CD14-positive monocyte (primary cell): Measurements from ENCODE around the gene SLC39A1. TPM values are rescaled to one million over a fixed set of nuclear protein-coding genes. Genes with fewer than 3 reads are reported as not detected.
A peak's percentile ranks its signal among the peaks of the same experiment; 100 is the strongest.

Experiments used
- DNase-seq, 3 donors: peaks; one replicate each; pipeline ENCODE4 v3.0.0-alpha.2; 2011 to 2022
- H2AFZ ChIP-seq: 2 replicates; pipeline ENCODE4 v1.6.0; 2012; ENCODE audit warnings: mild to moderate bottlenecking, low read depth, low read length, inconsistent platforms; ENCODE audit not compliant: insufficient read depth, poor library complexity, severe bottlenecking
- H3K27ac ChIP-seq, 2 donors: 1 replicate in 1 of 2; 2 replicates in 1 of 2; pipeline ENCODE4 v1.5.1; 2012 to 2013; ENCODE audit warnings: low read length in 2 of 2, control low read depth in 1 of 2, inconsistent platforms in 1 of 2, low read depth in 1 of 2, mild to moderate bottlenecking in 1 of 2
- H3K27me3 ChIP-seq, 2 donors: one replicate each; pipeline versions ENCODE4 v1.6.0 to v1.6.1; 2011 to 2013; ENCODE audit warnings: low read length in 2 of 2; ENCODE audit not compliant: control insufficient read depth in 2 of 2, insufficient read depth in 2 of 2
- H3K36me3 ChIP-seq, 2 donors: replicated peaks in 1 of 2; 1 replicate in 1 of 2; 2 replicates in 1 of 2; pipeline versions ENCODE4 v1.5.1 to v1.6.1; 2012 to 2013; ENCODE audit warnings: low read length in 2 of 2, control low read depth in 1 of 2, inconsistent platforms in 1 of 2, mild to moderate bottlenecking in 1 of 2; ENCODE audit not compliant: insufficient read depth in 2 of 2, control insufficient read depth in 1 of 2
- H3K4me1 ChIP-seq, 2 donors: 1 replicate in 1 of 2; 2 replicates in 1 of 2; pipeline versions ENCODE4 v1.5.1 to v1.6.1; 2012 to 2013; ENCODE audit warnings: low read length in 2 of 2, control low read depth in 1 of 2, inconsistent platforms in 1 of 2, mild to moderate bottlenecking in 1 of 2, moderate library complexity in 1 of 2; ENCODE audit not compliant: insufficient read depth in 2 of 2, control insufficient read depth in 1 of 2
- H3K4me2 ChIP-seq: replicated peaks from 2 replicates; pipeline ENCODE3; 2012; ENCODE audit warnings: low read length, moderate library complexity, mild to moderate bottlenecking; ENCODE audit not compliant: poor library complexity, severe bottlenecking; ENCODE audit errors: extremely low read depth
- H3K4me3 ChIP-seq, 3 experiments: fragments of 200-600 bp in 1 of 3; sonication (generic) in 1 of 3; replicated peaks in 1 of 3; 1 replicate in 2 of 3; 2 replicates in 1 of 3; pipeline ENCODE4 v1.5.1; 2011 to 2013; ENCODE audit warnings: low read length in 3 of 3, mild to moderate bottlenecking in 3 of 3, control low read depth in 2 of 3, low read depth in 2 of 3, inconsistent platforms in 1 of 3, moderate library complexity in 1 of 3
- H3K79me2 ChIP-seq: 2 replicates; pipeline ENCODE4 v1.6.0; 2012; ENCODE audit warnings: mild to moderate bottlenecking, control low read depth, inconsistent platforms, low read length, moderate library complexity; ENCODE audit not compliant: insufficient read depth
- H3K9ac ChIP-seq: 2 replicates; pipeline ENCODE4 v1.6.0; 2017; ENCODE audit warnings: low read length, mild to moderate bottlenecking; ENCODE audit not compliant: insufficient read depth, poor library complexity, severe bottlenecking
- H3K9me3 ChIP-seq, 2 donors: replicated peaks in 1 of 2; 1 replicate in 1 of 2; 2 replicates in 1 of 2; pipeline versions ENCODE4 v1.5.1 to v1.6.1; 2012 to 2013; ENCODE audit warnings: low read length in 2 of 2, control low read depth in 1 of 2; ENCODE audit not compliant: control insufficient read depth in 1 of 2, insufficient read depth in 1 of 2
- H4K20me1 ChIP-seq: 2 replicates; pipeline ENCODE4 v1.6.0; 2012; ENCODE audit warnings: mild to moderate bottlenecking, low read length, control low read depth, moderate library complexity; ENCODE audit not compliant: insufficient read depth
- H3K27ac Mint-ChIP-seq, 7 donors: one replicate each; pipeline ENCODE4 v1.8.0; 2020; ENCODE audit warnings: mild to moderate bottlenecking in 7 of 7, mixed read lengths in 7 of 7, moderate library complexity in 6 of 7, inconsistent platforms in 2 of 7
- H3K27me3 Mint-ChIP-seq, 3 donors: one replicate each; pipeline ENCODE4 v1.8.0; 2021 to 2022; ENCODE audit warnings: low read depth in 3 of 3, mild to moderate bottlenecking in 3 of 3, mixed read lengths in 3 of 3, moderate library complexity in 3 of 3, inconsistent platforms in 1 of 3
- H3K36me3 Mint-ChIP-seq, 2 donors: one replicate each; pipeline ENCODE4 v1.8.0; 2020; ENCODE audit warnings: mixed read lengths in 2 of 2, inconsistent platforms in 1 of 2, mild to moderate bottlenecking in 1 of 2
- H3K4me1 Mint-ChIP-seq: one replicate; pipeline ENCODE4 v1.8.0; 2020; ENCODE audit warnings: mild to moderate bottlenecking, mixed read lengths
- H3K4me3 Mint-ChIP-seq, 2 donors: one replicate each; pipeline ENCODE4 v1.8.0; 2020; ENCODE audit warnings: mild to moderate bottlenecking in 2 of 2, mixed read lengths in 2 of 2, moderate library complexity in 1 of 2
- H3K9me3 Mint-ChIP-seq, 7 donors: one replicate each; pipeline ENCODE4 v1.8.0; 2020 to 2022; ENCODE audit warnings: mixed read lengths in 7 of 7, mild to moderate bottlenecking in 6 of 7, moderate library complexity in 6 of 7, inconsistent platforms in 2 of 7
- CTCF ChIP-seq: fragments of 200-600 bp; IDR thresholded peaks from one replicate; pipeline ENCODE4 v1.8.0; 2022; ENCODE audit warnings: antibody characterized with exemption, mild to moderate bottlenecking
- WGBS: methylation state at CpG from one replicate; pipeline ENCODE4 v1.1.5; 2013; ENCODE audit warnings: missing lambda C conversion rate; ENCODE audit not compliant: insufficient coverage; 5-methylcytosine and 5-hydroxymethylcytosine counted together
- intact Hi-C, 2 donors: fragments of 100-400 bp; cut with micrococcal nuclease; formaldehyde crosslinking; loops; one replicate each; pipeline versions ENCODE4 v1.15.0 to v1.15.1; 2023
- polyA plus RNA-seq, 3 donors: library from polyadenylated mRNA; depleted of rRNA in 1 of 3; unstranded in 2 of 3; stranded (reverse) in 1 of 3; fragments of 300-500 nt in 2 of 3; fragments of >200 nt in 1 of 3; fragmentation: Illumina TruSeq in 2 of 3; gene quantifications; 1 replicate in 2 of 3; 2 replicates in 1 of 3; pipeline ENCODE4 v1.2.3, GENCODE V29; 2012 to 2021

SLC39A1 gene
- polyA plus RNA-seq, 3 donors = 37.6 to 83.1 (median 82.1) TPM

- H3K27me3 Mint-ChIP-seq = peaks cover 0 to 3% (median 0%) of the 10 kb centered on the region in 3 donors
- peaks cover 44% of the 10 kb centered on the region for H3K79me2 ChIP-seq
- peak within 1 kb of the TSS; percentile 69 for H3K9ac ChIP-seq
- H3K27me3 ChIP-seq = no peaks in the 10 kb centered on the region
- 0% methylated on average over 40 of the region's 53 CpGs for WGBS
- H3K9me3 Mint-ChIP-seq = no peaks in the 10 kb centered on the region
- TF ChIP-seq CTCF = no peak
- H3K4me3 ChIP-seq = peak within 1 kb of the TSS; percentile 80 to 89 (median 83)
- peaks cover 31% of the 10 kb centered on the region for H4K20me1 ChIP-seq
- peak within 1 kb of the TSS; percentile 87 for H2AFZ ChIP-seq
- peak within 1 kb of the TSS; percentile 79 for H3K4me2 ChIP-seq
- peaks cover 0 to 11% of the 10 kb centered on the region in 2 donors for H3K36me3 ChIP-seq
- peaks cover 38% of the 10 kb centered on the region for H3K4me1 Mint-ChIP-seq
- H3K4me3 Mint-ChIP-seq = peak within 1 kb of the TSS; percentile 95
- intact Hi-C loops = loop anchor here (2.0 to 5.0 kb wide), 4 partner anchors 22 to 116 kb away; partner anchors contain the start of genes CRTC2 (in 1 of the 2) and RAB13 (in 1 of the 2)
- peaks cover 31 to 39% of the 10 kb centered on the region in 2 donors for H3K4me1 ChIP-seq
- peaks cover 11 to 18% of the 10 kb centered on the region in 2 donors for H3K36me3 Mint-ChIP-seq
- peak within 1 kb of the TSS; percentile 90 to 97 (median 95) for H3K27ac Mint-ChIP-seq
- DNase-seq = peak; percentile 99 to 100 (median 100)
- no peaks in the 10 kb centered on the region for H3K9me3 ChIP-seq
- peak within 1 kb of the TSS; percentile 87 to 93 for H3K27ac ChIP-seq
These were observed 40.1 kb downstream of the SLC39A1 start, which contains the start of gene GATAD2B for GRCh38 chr1:153922972-153923925. Gene GATAD2B, minus strand, starts transcription at chr1:153922972. Its CDS starts 94,625 bp downstream, at chr1:153828347.
